ENCODE results near the gene PLXNA3.

DNA sequence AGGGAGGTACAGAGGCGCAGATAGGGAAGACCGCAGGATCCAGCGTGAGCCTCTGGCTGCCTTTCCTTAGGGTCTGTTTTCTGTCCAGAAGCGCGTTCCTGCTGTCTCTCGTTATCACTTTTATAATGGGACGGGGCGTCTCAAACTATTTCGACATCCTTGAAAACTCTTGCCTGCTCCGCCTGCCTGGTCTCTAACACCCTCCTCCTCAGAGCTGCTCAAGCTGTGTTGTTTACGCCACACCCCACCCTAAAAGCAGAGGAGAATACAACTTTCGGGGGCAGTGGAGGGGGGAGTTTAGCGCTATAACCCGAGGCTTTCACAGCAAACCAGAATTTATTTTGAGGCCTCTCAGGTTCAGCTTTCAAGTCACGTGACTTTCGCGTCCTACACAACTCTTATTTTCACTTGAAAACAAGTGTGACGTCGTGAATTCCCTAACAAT lies 58.6 kb downstream of the PLXNA3 start:
- no peak for TF ChIP-seq CTCF (IDR thresholded peaks at IDR 0.05)
- TF ChIP-seq POLR2A (IDR thresholded peaks at IDR 0.05), result no peak
- TF ChIP-seq EP300 (IDR thresholded peaks at IDR 0.05), result peak in 1 of 2 donors; percentile 4
